Activated CD8-positive, alpha-beta memory T cell treated with anti-CD3 and anti-CD28 coated beads, Interleukin-2, amount 50 U/mL, for 48 hours (primary cell): ENCODE results near the gene DVL1.

Experiments
- DNase-seq: peaks from one replicate; pipeline ENCODE4 v3.0.0-alpha.2; 2020

Gene DVL1

DNA sequence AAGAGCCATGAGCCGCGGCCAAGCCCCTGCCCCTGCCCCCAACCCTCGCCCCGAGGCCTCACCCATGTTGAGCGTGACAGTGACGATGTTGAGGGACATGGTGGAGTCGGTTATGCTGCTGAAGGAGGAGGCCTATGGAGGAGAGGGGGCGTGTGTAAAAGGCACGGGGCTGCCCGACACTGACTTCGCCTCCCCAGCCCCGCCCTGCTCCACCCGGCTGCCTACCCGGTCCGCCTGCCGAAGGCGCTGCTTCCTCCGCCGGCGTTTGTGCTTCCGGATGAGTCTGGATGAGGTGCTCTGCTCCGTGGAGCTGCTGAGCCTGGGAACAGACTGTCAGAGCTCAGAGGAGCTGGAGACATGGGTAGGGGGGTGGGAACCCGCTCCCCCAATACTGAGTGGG, 9.0 kb downstream of the DVL1 start:
- no peak for DNase-seq

DNA sequence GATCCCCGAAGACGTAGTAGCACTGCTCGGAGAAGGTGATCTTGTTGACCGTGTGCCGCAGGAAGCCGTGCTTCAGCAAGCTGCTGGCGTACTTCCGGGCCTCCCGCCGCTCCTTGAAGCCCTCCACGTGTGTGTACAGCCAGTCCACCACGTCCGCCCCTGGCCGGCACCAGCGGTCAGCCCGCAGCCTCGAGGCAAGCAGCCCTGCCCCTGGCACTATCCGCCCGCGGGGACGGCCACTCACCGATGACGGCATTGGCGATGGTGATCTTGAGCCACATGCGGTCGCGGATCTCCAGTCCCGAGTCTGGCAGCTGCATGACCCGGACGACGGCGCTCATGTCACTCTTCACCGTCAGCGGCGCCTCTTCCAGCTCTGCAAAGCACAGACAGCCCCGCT, 10.9 kb downstream of the DVL1 start:
- DNase-seq, result no peak

DNA sequence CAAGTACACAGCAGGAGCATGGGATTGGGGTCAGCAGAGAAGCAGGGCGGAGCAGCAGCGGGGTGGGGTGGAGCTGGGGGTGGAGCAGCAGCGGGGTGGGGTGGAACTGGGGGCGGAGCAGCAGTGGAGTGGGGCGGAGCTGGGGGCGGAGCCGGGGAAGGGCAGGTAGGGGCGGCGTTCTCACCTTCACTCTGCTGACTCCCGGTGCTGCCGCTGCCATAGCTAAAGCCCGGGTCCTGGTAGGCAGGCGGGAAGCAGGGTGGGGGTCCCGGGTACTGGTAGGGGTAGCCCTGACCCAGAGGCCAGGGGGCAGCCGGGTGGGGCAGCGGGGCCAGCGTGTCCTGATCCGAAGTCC, 11.4 kb downstream of the DVL1 start:
- peak; percentile 79 for DNase-seq

DNA sequence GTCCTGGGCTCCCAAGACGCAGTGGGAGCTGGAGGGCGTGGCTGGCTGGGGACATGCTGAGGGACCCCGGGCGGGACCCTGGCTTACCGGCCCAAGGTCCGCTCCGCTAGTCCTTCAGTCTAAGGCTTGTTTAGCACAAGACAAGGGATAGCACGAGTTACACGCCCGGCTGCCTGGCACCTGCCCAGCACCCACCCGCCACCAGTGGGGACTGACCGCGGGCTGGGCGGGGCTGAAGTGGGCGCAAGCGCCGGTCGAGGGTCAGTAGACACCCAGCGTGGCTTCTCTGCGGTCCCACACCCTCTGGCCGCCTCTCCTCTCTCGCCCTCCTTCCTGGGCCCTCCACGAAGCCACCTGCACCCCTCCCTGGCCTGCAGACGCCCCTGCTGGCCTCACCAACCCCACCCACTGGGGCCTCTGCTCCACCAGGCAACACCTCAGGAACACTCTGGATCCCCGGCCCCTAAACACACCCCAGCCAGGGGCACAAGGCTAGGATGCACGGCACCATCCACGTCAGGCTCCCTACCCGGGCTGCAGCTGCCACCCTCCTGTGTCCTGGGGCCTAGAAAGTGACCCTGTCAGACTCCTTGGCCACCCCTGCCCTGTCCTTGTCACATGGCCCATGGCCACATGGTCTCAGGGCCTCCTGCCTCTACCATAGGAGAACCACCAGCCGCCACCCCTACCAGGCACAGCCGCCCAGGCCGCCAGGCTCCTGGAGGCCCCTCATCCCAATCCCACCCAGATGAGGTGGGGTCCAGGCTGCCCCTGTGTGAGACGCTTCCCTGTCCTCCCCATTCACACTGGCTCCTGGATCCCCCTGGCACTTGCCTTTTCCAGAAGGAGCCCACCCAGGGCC, 12.1 kb downstream of the DVL1 start:
- DNase-seq, result no peak

DNA sequence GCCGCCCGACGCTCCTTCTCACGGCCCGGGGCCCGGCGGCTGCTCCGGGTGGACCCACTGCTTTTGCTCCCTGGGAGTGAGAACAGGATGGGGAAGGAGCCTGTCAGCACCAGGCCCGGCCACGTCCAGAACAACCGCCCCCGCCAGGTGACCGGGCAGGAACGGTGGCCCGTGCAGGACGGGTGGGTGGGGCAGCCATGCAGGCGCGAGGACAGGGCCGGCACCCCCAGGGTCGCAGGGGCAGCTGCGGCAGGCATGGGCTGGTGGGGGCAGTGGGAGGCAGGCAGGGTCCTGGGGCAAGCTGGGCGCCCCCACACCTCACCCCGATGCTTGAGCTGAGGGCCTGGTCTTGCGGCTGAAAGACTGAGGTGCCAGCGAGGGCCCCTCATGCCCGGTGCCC, 12.8 kb downstream of the DVL1 start:
- no peak for DNase-seq

DNA sequence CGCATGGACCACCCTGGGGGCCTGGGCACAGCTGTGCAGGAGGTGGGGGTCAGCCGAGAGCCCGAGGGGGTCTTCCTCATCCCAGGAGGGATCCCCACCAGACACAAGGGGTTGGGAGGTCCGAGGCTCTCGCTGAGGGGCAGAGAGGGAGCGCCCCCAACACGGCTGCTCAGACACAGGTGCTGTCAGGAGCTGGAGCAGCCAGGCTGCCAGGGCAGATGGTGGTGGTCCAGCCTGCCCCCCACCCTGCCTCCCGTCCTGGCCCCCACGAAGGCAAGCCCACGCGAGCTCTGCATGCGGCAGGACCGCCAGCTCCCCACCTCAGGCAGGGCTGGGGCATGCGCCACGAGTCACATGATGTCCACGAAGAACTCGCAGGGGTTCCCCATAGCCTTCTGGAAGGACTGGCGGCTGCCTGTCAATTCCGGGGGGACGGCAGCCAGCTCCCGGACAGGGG, 13.4 kb downstream of the DVL1 start:
- no peak for DNase-seq

DNA sequence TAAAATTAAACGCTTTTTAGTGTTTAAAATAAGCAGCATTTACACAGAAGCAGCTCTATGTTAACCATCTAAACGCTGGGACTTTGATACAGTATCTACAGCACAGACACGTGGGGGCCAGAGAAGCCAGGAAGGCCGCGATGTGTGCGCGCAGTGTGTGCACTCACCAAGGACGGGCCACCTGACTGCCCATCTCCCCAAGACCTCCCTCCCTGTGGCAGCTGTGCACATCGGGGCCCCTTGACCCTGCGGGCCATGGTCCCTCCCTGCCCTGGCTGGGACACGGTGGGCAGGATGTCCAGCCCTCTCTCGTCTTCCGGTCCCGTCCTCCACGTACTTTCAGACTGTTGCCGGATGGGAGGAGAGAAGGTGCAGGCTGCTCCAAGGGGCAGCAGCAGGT, 13.9 kb downstream of the DVL1 start:
- no peak for DNase-seq

DNA sequence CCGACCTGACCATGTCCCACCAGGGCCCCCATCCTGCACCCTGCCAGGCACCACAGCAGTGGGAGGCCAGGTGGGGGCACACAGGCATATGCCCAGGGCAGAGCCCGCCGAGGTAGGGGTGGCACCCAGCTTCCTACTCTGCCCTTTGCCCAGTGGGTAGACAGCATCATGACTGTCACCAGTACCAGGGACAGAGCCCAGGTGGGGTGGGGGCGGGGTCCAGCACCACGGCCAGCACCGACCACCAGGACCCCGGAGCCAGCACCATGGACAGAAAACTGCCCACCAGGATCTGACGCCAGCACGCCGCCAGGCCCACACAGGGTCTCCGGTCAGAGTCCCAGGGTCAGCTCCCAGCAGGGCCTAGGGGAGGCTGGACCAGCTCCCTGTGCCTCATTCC, 14.4 kb downstream of the DVL1 start:
- no peak for DNase-seq

DNA sequence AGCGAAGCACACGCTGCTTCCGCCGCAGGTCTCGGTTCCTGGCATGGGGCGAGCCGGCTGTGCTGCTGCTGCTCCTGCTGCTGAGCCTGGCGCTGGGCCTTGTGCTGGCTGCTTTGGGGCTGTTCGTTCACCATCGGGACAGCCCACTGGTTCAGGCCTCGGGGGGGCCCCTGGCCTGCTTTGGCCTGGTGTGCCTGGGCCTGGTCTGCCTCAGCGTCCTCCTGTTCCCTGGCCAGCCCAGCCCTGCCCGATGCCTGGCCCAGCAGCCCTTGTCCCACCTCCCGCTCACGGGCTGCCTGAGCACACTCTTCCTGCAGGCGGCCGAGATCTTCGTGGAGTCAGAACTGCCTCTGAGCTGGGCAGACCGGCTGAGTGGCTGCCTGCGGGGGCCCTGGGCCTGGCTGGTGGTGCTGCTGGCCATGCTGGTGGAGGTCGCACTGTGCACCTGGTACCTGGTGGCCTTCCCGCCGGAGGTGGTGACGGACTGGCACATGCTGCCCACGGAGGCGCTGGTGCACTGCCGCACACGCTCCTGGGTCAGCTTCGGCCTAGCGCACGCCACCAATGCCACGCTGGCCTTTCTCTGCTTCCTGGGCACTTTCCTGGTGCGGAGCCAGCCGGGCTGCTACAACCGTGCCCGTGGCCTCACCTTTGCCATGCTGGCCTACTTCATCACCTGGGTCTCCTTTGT, 15.5 kb downstream of the DVL1 start:
- no peak for DNase-seq

DNA sequence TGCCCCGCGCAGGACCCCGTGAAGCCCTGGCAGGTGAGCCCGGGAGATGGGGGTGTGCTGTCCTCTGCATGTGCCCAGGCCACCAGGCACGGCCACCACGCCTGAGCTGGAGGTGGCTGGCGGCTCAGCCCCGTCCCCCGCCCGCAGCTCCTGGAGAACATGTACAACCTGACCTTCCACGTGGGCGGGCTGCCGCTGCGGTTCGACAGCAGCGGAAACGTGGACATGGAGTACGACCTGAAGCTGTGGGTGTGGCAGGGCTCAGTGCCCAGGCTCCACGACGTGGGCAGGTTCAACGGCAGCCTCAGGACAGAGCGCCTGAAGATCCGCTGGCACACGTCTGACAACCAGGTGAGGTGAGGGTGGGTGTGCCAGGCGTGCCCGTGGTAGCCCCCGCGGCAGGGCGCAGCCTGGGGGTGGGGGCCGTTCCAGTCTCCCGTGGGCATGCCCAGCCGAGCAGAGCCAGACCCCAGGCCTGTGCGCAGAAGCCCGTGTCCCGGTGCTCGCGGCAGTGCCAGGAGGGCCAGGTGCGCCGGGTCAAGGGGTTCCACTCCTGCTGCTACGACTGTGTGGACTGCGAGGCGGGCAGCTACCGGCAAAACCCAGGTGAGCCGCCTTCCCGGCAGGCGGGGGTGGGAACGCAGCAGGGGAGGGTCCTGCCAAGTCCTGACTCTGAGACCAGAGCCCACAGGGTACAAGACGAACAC, 16.3 kb downstream of the DVL1 start:
- DNase-seq, result no peak

DNA sequence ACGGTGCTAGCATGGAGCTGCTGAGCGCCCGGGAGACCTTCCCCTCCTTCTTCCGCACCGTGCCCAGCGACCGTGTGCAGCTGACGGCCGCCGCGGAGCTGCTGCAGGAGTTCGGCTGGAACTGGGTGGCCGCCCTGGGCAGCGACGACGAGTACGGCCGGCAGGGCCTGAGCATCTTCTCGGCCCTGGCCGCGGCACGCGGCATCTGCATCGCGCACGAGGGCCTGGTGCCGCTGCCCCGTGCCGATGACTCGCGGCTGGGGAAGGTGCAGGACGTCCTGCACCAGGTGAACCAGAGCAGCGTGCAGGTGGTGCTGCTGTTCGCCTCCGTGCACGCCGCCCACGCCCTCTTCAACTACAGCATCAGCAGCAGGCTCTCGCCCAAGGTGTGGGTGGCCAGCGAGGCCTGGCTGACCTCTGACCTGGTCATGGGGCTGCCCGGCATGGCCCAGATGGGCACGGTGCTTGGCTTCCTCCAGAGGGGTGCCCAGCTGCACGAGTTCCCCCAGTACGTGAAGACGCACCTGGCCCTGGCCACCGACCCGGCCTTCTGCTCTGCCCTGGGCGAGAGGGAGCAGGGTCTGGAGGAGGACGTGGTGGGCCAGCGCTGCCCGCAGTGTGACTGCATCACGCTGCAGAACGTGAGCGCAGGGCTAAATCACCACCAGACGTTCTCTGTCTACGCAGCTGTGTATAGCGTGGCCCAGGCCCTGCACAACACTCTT, 17.0 kb downstream of the DVL1 start:
- DNase-seq, result no peak

DNA sequence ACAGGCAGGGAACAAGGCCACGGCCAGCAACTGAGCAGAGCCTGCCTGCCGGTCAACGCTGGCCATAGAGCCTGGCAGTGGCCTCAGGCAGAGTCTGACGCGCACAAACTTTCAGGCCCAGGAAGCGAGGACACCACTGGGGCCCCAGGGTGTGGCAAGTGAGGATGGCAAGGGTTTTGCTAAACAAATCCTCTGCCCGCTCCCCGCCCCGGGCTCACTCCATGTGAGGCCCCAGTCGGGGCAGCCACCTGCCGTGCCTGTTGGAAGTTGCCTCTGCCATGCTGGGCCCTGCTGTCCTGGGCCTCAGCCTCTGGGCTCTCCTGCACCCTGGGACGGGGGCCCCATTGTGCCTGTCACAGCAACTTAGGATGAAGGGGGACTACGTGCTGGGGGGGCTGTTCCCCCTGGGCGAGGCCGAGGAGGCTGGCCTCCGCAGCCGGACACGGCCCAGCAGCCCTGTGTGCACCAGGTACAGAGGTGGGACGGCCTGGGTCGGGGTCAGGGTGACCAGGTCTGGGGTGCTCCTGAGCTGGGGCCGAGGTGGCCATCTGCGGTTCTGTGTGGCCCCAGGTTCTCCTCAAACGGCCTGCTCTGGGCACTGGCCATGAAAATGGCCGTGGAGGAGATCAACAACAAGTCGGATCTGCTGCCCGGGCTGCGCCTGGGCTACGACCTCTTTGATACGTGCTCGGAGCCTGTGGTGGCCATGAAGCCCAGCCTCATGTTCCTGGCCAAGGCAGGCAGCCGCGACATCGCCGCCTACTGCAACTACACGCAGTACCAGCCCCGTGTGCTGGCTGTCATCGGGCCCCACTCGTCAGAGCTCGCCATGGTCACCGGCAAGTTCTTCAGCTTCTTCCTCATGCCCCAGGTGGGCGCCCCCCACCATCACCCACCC, 17.9 kb downstream of the DVL1 start, which contains the start of gene TAS1R3:
TAS1R3 (plus strand) TSS at position 213 of the 898 bp plus-strand sequence; CDS start at position 279, 66 bp downstream.
- DNase-seq, result no peak

DNA sequence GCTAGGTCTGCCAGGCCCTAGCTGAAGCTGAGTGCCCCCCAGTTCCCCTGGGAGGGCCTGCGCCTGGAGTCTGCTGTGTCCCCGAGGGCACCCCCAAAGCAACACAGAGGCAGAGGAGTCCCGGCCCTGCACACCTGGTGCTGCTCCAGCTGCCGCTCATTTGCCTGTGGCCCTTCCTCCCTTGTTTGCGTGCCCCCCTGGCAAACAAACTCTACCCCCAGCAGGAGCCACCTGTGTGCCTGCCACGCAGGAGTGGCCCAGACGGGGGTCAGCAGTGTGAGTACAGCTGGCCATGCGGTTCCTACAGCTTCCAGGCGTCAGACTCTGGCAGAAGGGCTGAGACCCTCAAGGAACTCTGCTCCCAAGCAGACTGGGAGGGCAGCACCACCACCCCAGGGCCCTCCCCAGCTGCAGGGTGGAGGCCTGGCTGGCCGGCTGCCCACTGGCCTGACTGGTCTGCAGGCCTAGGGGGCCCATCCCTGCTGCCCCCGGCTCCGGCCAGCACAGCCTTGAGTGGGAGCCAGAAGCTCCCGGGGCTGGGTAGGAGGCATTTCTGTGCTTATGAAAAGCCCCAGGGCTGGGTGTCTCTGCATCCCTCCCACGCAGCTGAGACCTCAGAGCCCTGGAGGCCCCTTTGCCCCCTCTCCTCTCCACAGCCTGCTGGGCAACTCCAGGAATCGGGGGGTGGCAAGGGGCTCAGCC, 18.7 kb downstream of the DVL1 start:
- DNase-seq, result no peak

DNA sequence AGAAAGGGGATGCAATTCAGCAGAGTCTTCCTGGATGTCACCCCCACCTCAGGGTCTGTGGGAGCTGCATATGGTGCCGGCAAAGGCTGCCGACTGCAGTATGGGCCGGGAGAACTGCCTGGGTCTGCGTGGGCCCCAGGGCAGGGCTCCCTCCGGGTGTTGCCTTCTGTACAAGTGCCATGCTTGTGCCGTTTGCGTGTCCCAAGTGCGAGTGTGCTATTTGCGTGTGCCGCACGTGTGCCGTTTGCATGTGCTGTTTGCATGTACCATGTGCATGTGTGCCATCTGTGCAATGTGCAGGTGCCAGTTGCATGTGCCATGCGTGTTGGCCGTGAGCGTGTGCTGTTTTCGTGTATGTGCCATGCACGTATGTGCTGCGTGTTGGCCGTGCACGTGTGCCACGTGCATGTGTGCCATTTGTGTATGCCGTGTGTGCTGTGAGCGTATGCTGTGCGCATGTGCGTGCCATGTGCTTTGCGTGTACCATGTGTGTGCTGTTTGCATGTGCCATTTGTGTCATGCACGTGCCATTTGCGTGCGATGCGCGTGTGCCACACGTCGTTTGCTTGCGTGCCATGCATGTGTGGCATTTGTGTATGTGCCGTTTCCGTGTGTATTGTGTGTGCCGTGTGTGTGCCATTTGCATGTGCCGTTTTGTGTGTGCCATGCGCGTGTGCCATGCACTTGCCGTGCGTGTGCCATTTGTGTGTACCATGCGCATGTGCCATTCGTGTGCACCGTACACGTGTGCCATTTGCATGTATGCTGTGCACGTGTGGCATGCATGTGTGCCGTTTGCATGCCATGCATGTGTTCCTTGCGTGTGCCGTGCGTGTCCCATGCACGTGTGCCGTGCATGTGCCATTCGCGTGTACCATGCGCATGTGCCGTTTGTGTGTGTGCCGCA, 19.7 kb downstream of the DVL1 start:
- DNase-seq, result no peak

DNA sequence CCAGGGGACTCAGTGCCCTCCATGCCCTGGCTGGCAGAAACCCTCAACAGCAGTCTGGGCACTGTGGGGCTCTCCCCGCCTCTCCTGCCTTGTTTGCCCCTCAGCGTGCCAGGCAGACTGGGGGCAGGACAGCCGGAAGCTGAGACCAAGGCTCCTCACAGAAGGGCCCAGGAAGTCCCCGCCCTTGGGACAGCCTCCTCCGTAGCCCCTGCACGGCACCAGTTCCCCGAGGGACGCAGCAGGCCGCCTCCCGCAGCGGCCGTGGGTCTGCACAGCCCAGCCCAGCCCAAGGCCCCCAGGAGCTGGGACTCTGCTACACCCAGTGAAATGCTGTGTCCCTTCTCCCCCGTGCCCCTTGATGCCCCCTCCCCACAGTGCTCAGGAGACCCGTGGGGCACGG, 21.0 kb downstream of the DVL1 start:
- DNase-seq, result no peak

DNA sequence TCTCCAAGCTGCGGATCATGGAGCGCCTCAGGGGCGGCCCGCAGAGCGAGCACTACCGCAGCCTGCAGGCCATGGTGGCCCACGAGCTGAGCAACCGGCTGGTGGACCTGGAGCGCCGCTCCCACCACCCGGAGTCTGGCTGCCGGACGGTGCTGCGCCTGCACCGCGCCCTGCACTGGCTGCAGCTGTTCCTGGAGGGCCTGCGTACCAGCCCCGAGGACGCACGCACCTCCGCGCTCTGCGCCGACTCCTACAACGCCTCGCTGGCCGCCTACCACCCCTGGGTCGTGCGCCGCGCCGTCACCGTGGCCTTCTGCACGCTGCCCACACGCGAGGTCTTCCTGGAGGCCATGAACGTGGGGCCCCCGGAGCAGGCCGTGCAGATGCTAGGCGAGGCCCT, 21.9 kb downstream of the DVL1 start:
- no peak for DNase-seq

DNA sequence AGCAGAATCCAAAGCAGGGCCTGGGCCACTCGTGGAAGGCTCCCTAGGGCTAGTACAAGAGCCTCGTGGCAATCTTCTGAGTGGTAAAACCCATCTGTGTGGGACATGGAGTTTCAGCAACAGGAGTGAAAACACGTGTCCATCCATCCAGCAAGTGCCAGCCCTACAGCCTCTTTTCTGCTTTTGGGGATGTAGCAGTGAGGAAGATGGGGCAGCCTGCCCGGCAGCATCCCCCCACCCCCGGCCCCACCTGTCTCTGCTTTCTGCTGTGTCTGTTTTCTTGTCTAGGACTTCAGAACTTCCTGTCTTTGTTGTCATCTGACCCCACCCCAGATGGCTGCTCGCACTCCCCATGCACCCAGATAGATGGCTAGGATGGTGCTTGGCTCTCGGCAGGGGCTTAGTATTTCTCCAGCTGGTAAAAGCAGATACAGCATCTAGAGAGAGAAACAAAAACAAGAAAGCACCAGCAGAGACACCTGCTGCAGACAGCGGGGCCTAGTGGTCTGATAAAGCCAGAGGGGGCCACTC, 23.1 kb downstream of the DVL1 start:
- DNase-seq, result no peak

DNA sequence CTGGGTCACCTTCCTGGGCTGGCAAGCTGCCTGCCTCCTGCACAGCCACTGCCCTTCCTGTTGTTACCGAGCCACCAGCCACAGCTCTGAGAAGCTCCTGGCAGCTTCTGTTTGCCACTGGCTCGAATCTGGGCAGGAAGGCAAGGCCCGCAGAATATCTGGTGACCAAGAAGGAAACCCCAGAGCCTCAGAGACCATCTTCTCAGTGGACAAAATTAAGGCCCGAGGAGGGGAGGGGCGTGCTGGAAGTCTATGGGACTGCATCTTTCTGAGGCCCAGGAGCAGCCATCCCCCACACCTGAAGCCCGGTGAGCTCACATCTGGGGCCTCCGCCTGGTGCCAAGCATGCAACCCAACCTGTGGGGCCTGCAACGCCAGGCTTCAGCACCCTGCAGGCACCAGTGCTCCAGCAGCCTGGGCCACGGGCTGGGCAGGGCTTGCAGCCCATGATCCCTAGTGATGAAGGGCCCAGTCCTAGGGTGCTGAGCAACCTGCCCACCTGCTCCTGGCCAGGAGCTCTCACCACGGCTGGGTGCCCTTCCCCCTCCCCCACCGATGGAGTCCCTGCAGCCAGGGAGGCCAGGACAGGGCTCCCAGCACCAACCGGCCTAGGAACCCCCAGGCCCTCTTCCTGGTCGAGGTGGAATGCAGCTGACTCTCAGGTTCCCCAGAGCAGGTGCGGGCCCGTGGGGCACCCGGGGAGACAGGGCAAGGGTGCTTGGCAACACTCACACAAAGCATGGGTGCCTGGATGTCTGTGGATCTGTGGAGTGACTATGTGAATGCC, 23.7 kb downstream of the DVL1 start:
- DNase-seq, result no peak
